Tibial artery (tissue), 4 donors: ENCODE data around the gene UBA3.

ENCODE experiments used
- DNase-seq, 2 donors: peaks; one replicate each; pipeline ENCODE4 v3.0.0-alpha.2; 2019
- H3K27ac ChIP-seq, 2 donors: fragments of 200-600 bp; sonication (generic) in 1 of 2; 1 replicate in 1 of 2; 2 replicates in 1 of 2; pipeline ENCODE4 v1.5.1; 2018 to 2019; ENCODE audit warnings: mild to moderate bottlenecking in 1 of 2
- H3K27me3 ChIP-seq, 2 donors: fragments of 200-600 bp; sonication (generic) in 1 of 2; one replicate each; pipeline versions ENCODE4 v1.5.1 to v1.6.0; 2016 to 2019
- H3K36me3 ChIP-seq, 3 donors: fragments of 200-600 bp; sonication (generic) in 2 of 3; one replicate each; pipeline ENCODE4 v1.5.1; 2016 to 2019; ENCODE audit warnings: mild to moderate bottlenecking in 2 of 3
- H3K4me1 ChIP-seq, 4 donors: fragments of 200-600 bp; sonication (generic) in 2 of 4; 1 replicate in 3 of 4; 2 replicates in 1 of 4; pipeline ENCODE4 v1.5.1; 2016 to 2019
- H3K4me3 ChIP-seq, 2 donors: fragments of 200-600 bp; sonication (generic) in 1 of 2; 1 replicate in 1 of 2; 2 replicates in 1 of 2; pipeline ENCODE4 v1.5.1; 2018 to 2019; ENCODE audit warnings: mild to moderate bottlenecking in 2 of 2
- H3K9me3 ChIP-seq, 3 donors: fragments of 200-600 bp; sonication (generic) in 1 of 3; one replicate each; pipeline ENCODE4 v1.5.1; 2016 to 2019
- intact Hi-C: fragments of 100-400 bp; cut with DNase I; formaldehyde crosslinking; loops from one replicate; pipeline ENCODE4 v1.15.0; 2023; ENCODE audit warnings: low total_unique reads
- TF ChIP-seq, protein P1 (sequence below), 2 experiments: fragments of 200-600 bp in 1 of 2; fragments of 450-650 bp in 1 of 2; IDR thresholded peaks; one replicate each; pipeline ENCODE4 v1.5.1; 2017 to 2019; ENCODE audit warnings: antibody characterized with exemption in 2 of 2, mild to moderate bottlenecking in 1 of 2, moderate library complexity in 1 of 2

Gene UBA3

DNA sequence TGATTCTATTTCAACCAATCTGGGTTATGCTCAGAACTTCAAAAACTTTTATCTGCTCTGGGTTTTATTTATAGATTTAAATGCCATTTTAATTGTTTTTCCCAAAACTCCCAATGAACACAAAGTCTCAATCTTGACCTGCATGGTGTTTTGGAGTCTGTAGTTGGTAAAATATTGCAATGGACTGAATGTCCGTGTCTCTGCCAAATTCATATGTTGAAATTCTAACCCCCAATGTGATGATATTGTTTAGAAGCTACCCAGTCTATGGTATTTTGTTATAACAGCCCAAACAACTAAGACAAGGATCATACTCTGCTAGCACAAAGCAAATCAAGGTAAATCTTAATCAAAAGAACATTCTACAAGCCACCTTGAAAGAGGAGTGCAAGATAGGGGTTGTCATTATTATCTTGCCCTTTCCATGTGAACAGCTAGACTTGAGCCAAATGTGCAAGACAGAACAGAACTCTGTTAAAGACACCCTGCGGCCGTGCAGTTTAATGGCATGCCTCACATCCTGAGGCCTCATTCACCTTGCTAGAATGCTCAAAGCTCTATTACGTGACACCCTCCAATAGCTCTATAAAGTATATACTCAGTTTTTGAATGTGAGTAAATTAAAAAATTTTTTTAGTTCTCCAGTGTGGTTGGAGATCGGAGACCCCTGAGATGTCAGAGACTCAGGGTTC lies 74.2 kb downstream of the UBA3 start:
- no peaks in the 10 kb centered on the region for H3K27me3 ChIP-seq
- H3K4me3 ChIP-seq: no peak overlapping the region
- TF ChIP-seq, protein P1, sequence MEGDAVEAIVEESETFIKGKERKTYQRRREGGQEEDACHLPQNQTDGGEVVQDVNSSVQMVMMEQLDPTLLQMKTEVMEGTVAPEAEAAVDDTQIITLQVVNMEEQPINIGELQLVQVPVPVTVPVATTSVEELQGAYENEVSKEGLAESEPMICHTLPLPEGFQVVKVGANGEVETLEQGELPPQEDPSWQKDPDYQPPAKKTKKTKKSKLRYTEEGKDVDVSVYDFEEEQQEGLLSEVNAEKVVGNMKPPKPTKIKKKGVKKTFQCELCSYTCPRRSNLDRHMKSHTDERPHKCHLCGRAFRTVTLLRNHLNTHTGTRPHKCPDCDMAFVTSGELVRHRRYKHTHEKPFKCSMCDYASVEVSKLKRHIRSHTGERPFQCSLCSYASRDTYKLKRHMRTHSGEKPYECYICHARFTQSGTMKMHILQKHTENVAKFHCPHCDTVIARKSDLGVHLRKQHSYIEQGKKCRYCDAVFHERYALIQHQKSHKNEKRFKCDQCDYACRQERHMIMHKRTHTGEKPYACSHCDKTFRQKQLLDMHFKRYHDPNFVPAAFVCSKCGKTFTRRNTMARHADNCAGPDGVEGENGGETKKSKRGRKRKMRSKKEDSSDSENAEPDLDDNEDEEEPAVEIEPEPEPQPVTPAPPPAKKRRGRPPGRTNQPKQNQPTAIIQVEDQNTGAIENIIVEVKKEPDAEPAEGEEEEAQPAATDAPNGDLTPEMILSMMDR (IDR thresholded peaks at IDR 0.05): no peak
- H3K4me1 ChIP-seq: peaks cover 0 to 91% (median 33%) of the 10 kb centered on the region in 4 donors
- H3K27ac ChIP-seq: peak overlapping the region; percentile 43 to 99
- intact Hi-C loops: loop anchor here (10.0 kb wide), 1 partner anchor 49 kb away; the partner anchor contains the start of gene TMF1
- H3K9me3 ChIP-seq: no peaks in the 10 kb centered on the region
- no peak for DNase-seq
- peaks cover 54 to 70% (median 59%) of the 10 kb centered on the region in 3 donors for H3K36me3 ChIP-seq

DNA sequence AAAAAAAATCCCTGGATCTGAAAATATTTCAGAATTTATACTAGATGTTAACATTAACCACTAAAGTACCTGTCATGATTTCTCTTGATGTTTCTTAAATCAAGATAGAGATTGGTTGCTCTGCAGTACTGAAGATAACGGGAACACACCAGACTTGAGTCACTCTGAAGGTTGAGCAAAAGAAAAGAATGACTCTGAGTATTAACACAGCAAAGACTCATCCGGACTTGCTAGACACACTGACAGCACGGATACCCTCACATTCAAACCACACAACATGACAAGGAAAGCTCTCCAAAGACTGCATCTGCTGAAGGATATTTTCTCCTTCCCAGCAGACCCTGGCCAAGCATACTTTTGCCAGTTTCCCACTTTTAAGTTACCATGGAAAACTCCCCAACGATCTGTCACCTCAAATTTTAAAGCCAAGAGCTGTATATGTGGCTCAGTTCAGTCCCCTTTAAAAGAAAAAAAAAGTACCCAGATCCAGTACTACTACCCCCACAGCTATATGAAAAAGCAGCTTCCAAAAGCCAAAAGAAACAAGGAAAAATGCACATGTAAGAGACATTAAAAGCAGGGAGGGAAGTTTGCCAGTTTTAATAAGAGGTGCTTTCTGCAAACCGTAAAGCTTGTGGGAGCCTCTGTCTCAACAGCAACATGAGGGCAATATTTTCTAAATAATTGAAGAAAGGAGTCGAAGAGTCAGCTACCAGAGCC lies 74.9 kb downstream of the UBA3 start:
- H3K4me1 ChIP-seq: peaks cover 0 to 88% (median 26%) of the 10 kb centered on the region in 4 donors
- intact Hi-C loops: loop anchor here (10.0 kb wide), 1 partner anchor 50 kb away; the partner anchor contains the start of gene TMF1
- TF ChIP-seq, protein P1 (IDR thresholded peaks at IDR 0.05): no peak
- no peaks in the 10 kb centered on the region for H3K27me3 ChIP-seq
- H3K36me3 ChIP-seq: peaks cover 54 to 73% (median 59%) of the 10 kb centered on the region in 3 donors
- no peaks in the 10 kb centered on the region for H3K9me3 ChIP-seq
- H3K27ac ChIP-seq: peak overlapping the region; percentile 43 to 99
- peak overlapping the region in 1 of 2 donors; percentile 6 for H3K4me3 ChIP-seq
- DNase-seq: no peak
